ENCODE data around the gene PSMG1. TPM values are rescaled to one million over a fixed set of nuclear protein-coding genes. Genes with fewer than 3 reads are reported as not detected.

Gene PSMG1
- total and polyA plus RNA-seq, 10 of the 15 experiments (the other 5 are each of a cell fraction or from before 2014, with no cell fraction given), result 21.3 to 248 (median 121) TPM

- CTCF ChIA-PET, result no interaction called here
- 98% methylated on average over 5 of the region's 5 CpGs for WGBS (ENCODE audit: insufficient coverage, insufficient replicate concordance, low lambda C conversion rate, missing lambda C conversion rate)
- Histone ChIP-seq H4K20me1 (ENCODE audit: control insufficient read depth, insufficient read depth) (no peaks in the 10 kb centered on the region), H3K4me1 (ENCODE audit: control insufficient read depth, insufficient read depth, low read length) (no peaks in the 10 kb centered on the region), H3K4me3 (no peak overlapping the region), H3K79me2 (ENCODE audit: control insufficient read depth, insufficient read depth, low read length) (no peaks in the 10 kb centered on the region), H3K36me3 (ENCODE audit: control insufficient read depth in 2 of 2, insufficient read depth in 2 of 2, low read length in 1 of 2) (peaks cover 0 to 28% of the 10 kb centered on the region in 2 experiments; a peak in 3 of 4 replicates), H3K27me3 (replicated peaks in 1 of 2; ENCODE audit: control insufficient read depth in 2 of 2, insufficient read depth in 2 of 2, low read length in 1 of 2) (no peaks in the 10 kb centered on the region), H2AFZ (ENCODE audit: control insufficient read depth, low read depth, low read length) (no peak overlapping the region), H3K27ac (ENCODE audit: control insufficient read depth, insufficient read depth) (no peak overlapping the region), H3K4me2 (ENCODE audit: control insufficient read depth, insufficient read depth) (no peak overlapping the region), H3K9ac (ENCODE audit: control insufficient read depth, insufficient read depth, low read length) (no peak overlapping the region), H3K9me3 (replicated peaks; ENCODE audit: control insufficient read depth, insufficient read depth, low read length) (no peaks in the 10 kb centered on the region)
- in situ Hi-C loops (cut with MboI), result no loop called here
- FAIRE-seq, result no peak
- RAD21 ChIA-PET (ENCODE audit: unreplicated experiment), result no interaction called here
- no peak for DNase-seq (ENCODE audit: low read depth, low spot score)
- SMC1A ChIA-PET (ENCODE audit: uncharacterized antibody, unreplicated experiment), result interaction anchor here (1.6 kb wide), 1 partner anchor 11 kb away, joined by 4 read pairs; no protein-coding TSS in a partner anchor
- intact Hi-C loops (cut with micrococcal nuclease; ENCODE audit: unreplicated experiment), result no loop called here
- POLR2A ChIA-PET, result interaction anchor here (0.5 kb wide), 1 partner anchor 488 kb away, joined by 3 read pairs; no protein-coding TSS in a partner anchor
- BruUV-seq (replicated peaks), result no TSS peak
- ATAC-seq, result no peak
- TF ChIP-seq, protein P1, sequence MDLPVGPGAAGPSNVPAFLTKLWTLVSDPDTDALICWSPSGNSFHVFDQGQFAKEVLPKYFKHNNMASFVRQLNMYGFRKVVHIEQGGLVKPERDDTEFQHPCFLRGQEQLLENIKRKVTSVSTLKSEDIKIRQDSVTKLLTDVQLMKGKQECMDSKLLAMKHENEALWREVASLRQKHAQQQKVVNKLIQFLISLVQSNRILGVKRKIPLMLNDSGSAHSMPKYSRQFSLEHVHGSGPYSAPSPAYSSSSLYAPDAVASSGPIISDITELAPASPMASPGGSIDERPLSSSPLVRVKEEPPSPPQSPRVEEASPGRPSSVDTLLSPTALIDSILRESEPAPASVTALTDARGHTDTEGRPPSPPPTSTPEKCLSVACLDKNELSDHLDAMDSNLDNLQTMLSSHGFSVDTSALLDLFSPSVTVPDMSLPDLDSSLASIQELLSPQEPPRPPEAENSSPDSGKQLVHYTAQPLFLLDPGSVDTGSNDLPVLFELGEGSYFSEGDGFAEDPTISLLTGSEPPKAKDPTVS (IDR thresholded peaks at IDR 0.05; ENCODE audit: low read depth, low read length), result no peak
- TF ChIP-seq BMI1 (IDR thresholded peaks at IDR 0.05; ENCODE audit: borderline replicate concordance) (no peak), NBN (IDR thresholded peaks at IDR 0.05) (no peak)
These were observed 14.4 kb upstream of the PSMG1 start for GRCh38 chr21:39197448-39198233.

DNA sequence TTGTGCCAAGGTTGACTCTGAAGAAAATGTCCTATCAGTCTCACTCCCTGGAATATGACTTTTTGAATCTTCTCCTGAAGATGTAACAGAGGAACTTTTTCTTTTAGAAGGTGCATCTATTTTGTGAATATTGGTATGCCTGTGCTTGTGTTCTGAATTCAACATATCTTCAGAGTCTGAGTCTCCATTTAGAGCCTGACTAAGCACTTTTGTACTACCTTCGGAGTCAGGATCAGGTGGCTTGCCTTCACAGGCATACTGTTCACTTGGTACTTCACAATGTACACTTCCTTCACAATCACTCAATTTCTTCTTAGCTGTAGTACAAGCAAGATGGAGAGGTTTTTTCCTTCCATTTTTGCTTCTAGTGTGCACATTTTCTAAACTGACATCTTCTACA lies 13.6 kb upstream of the PSMG1 start:
- POLR2A ChIA-PET, result no interaction called here
- no peak for FAIRE-seq

More for the DNA sequence above, 13.6 kb upstream of the PSMG1 start:
- Histone ChIP-seq H3K27me3 (replicated peaks in 1 of 2; ENCODE audit: control insufficient read depth in 2 of 2, insufficient read depth in 2 of 2, low read length in 1 of 2) (no peaks in the 10 kb centered on the region), H3K36me3 (ENCODE audit: control insufficient read depth in 2 of 2, insufficient read depth in 2 of 2, low read length in 1 of 2) (peaks cover 0 to 21% of the 10 kb centered on the region in 2 experiments; a peak in 2 of 4 replicates), H4K20me1 (ENCODE audit: control insufficient read depth, insufficient read depth) (no peaks in the 10 kb centered on the region), H3K4me2 (ENCODE audit: control insufficient read depth, insufficient read depth) (no peak overlapping the region), H3K4me1 (ENCODE audit: control insufficient read depth, insufficient read depth, low read length) (no peaks in the 10 kb centered on the region), H3K4me3 (no peak overlapping the region), H2AFZ (ENCODE audit: control insufficient read depth, low read depth, low read length) (no peak overlapping the region), H3K27ac (ENCODE audit: control insufficient read depth, insufficient read depth) (no peak overlapping the region), H3K79me2 (ENCODE audit: control insufficient read depth, insufficient read depth, low read length) (no peaks in the 10 kb centered on the region), H3K9me3 (replicated peaks; ENCODE audit: control insufficient read depth, insufficient read depth, low read length) (no peaks in the 10 kb centered on the region), H3K9ac (ENCODE audit: control insufficient read depth, insufficient read depth, low read length) (no peak overlapping the region)
- 95% methylated on average over 1 of the region's 1 CpG for WGBS (ENCODE audit: insufficient coverage, insufficient replicate concordance, low lambda C conversion rate, missing lambda C conversion rate)
- SMC1A ChIA-PET (ENCODE audit: uncharacterized antibody, unreplicated experiment), result no interaction called here
- ATAC-seq (no peak), DNase-seq (ENCODE audit: low read depth, low spot score) (no peak)
- intact Hi-C loops (cut with micrococcal nuclease; ENCODE audit: unreplicated experiment) (no loop called here), in situ Hi-C loops (cut with MboI) (no loop called here)
- CTCF ChIA-PET, result no interaction called here
- TSS peak; percentile 17 for BruUV-seq (replicated peaks)
- TF ChIP-seq SIX5 (IDR thresholded peaks at IDR 0.05; ENCODE audit: low read depth, low read length, severe bottlenecking) (no peak), MEF2A (IDR thresholded peaks at IDR 0.05; ENCODE audit: insufficient read depth, low read depth, low read length) (no peak), ATF7 (IDR thresholded peaks at IDR 0.05; ENCODE audit: low read depth) (no peak), FOXM1 (IDR thresholded peaks at IDR 0.05; ENCODE audit: low read depth, low read length) (no peak), POLR2AphosphoS5 (IDR thresholded peaks at IDR 0.05; ENCODE audit: low read length) (no peak), MTA2 (IDR thresholded peaks at IDR 0.05; ENCODE audit: low read depth) (no peak), RBBP5 (conservative IDR thresholded peaks at IDR 0.05) (no peak), KLF5 (IDR thresholded peaks at IDR 0.05; ENCODE audit: partially characterized antibody) (no peak), SPI1 (IDR thresholded peaks at IDR 0.05; ENCODE audit: borderline replicate concordance, insufficient read depth, low read depth, low read length) (no peak)
- RAD21 ChIA-PET (ENCODE audit: unreplicated experiment), result interaction anchor here (0.6 kb wide), 1 partner anchor 91 kb away, joined by 3 read pairs; no protein-coding TSS in a partner anchor

Data from GM12878 (cell line).